Measurements from ENCODE around the gene FYCO1.

DNA sequence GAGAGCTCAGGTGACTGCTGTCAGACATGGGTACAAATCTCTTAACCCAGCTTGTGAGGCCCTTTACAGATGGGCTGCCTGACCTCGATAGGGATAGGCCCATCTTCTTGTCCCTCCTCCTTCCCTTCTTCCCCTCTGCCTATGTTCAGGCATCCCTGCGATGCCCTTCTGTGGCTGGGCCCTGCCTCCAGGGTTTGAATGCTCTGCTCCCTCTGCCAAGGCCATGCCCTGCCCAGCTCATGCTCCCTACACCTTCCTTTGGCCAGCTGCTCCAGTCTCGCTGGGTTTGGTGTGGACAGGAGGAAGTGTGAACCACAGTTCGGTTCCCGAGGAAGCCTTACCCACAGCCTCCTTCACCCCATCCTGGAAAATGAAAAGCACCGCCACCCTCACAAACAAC lies 4.3 kb downstream of the FYCO1 start:
- no peak for TF ChIP-seq POLR2AphosphoS5 (IDR thresholded peaks at IDR 0.05; ENCODE audit: low read depth, low read length)
- no peak for TF ChIP-seq POLR2A (IDR thresholded peaks at IDR 0.05; ENCODE audit: low read depth, low read length)
- TF ChIP-seq TAF1 (IDR thresholded peaks at IDR 0.05; ENCODE audit: low read depth, low read length): no peak
- TF ChIP-seq POU2F2 (IDR thresholded peaks at IDR 0.05; ENCODE audit: low read depth, low read length): no peak
- TF ChIP-seq PAX5 (IDR thresholded peaks at IDR 0.05; ENCODE audit: insufficient read depth, low read length, severe bottlenecking): no peak
- TF ChIP-seq SPI1 (IDR thresholded peaks at IDR 0.05; ENCODE audit: low read depth, low read length): 0 out of 2 replicates have a peak, but pooled peaks have one; percentile 0
